Adipose tissue (tissue), 3 donors: ENCODE measurements around the gene COL23A1. TPM values are rescaled to one million over a fixed set of nuclear protein-coding genes. Genes with fewer than 3 reads are reported as not detected.
"Not testable (repeated sequence)": the region's sequence is repeated elsewhere in the genome, so short reads cannot be mapped to it uniquely, and the experiment has no call there.

ENCODE experiments used
- H3K27ac ChIP-seq: one replicate; pipeline ENCODE4 v1.5.1; 2013; ENCODE audit warnings: low read depth, low read length
- WGBS, 3 donors: extraction: QIAGEN DNeasy Blood & Tissue Kit; methylation state at CpG; one replicate each; pipeline ENCODE4 v1.1.7; 2013; 5-methylcytosine and 5-hydroxymethylcytosine counted together
- polyA plus RNA-seq, 3 donors: library from polyadenylated mRNA; stranded (reverse); fragments of 200-250 nt; gene quantifications; one replicate each; pipeline ENCODE4 v1.2.3, GENCODE V29; 2013
- donor health status: healthy with polysubstance abuse.
- donor health status: Bipolar disorder and iron deficiency.
- donor health status: healthy.

COL23A1 gene
- polyA plus RNA-seq, 3 donors = 0.07 to 0.85 (median 0.45) TPM

DNA sequence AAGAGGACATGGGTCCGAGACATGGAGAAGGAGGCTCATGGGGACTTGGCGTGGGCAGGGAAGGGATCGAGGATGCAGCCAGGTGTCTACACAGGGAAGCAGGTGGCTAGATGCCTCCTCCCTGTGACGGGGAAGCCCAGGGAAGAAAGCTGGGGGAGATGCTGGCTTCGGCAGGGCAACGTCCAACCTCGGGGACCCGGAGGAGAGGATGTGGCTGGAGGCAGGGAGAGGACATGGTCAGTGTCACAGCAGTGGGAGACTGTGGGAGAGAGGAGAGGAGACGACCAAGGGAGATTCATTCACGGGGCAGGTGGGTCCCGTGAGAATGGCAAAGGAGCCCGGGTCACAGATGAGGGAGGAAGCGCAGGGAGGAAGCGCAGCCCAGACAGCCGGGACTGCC is 284.4 kb downstream of the COL23A1 start:
- WGBS, 3 donors = 77 to 84% (median 78%) methylated on average over 15 of the region's 15 CpGs
- H3K27ac ChIP-seq = no peak overlapping the region

DNA sequence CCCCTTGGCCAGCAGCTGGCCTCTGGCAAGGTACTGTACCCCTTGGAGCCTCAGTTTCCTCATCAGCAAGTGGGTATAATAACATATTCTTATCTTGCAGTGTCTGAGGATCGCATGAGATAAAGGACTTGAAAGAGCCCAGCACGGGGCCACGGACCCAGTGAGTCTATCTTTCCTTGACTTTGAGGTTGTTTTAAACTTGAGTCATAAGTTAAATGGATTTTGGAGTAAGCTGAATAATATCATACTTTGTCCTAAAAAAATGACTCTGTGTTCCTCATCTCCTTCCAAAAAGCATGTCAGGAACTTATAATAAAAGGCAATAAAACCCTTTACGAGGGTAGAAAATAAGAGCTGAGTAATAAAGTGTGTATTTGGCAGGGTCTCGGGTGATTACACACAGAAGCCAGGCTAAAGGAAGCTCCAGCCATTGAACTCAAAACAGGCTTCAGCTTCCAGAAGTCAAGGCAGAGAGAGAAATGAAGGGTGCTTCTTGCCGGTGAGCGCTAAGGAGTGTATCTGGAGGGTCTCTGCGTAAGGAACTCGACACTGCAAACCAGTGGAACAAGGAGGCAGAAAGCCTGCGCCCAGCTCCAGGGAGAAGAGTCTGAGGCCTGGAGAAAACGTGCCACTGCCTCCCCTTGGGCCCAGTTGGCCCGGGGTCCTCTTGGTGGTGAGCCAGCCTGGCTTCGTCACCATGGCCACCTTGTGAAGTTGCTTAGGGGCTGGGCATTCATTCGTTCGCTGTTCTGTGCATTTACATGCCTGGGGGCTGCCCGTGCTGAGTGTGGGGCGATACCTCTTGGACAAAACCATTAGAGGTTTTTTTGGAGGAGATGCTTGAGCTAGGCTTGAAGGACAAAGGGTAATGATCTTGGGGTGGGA is 285.2 kb downstream of the COL23A1 start:
- WGBS, 3 donors = 83 to 84% (median 83%) methylated on average over 17 of the region's 17 CpGs
- H3K27ac ChIP-seq = no peak overlapping the region

DNA sequence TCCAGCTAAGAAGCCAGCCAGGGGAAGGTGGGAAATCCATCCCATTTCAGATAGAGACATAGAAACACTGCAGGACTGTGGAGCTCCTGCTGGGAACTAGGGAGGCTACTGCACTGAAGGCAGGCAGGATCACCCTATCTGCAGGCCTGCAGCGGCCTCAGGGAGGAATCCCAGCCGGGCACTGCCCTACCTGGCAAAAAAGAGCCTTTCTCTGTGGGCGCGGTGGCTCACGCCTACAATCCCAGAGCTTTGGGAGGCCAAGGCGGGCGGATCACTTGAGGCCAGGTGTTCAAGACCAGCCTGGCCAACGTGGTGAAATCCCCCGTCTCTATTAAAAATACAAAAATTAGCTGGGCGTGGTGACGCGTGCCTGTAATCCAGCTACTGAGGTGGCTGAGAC is 286.2 kb downstream of the COL23A1 start:
- H3K27ac ChIP-seq = no peak overlapping the region
- WGBS, 3 donors = 84 to 92% (median 85%) methylated on average over 12 of the region's 12 CpGs

DNA sequence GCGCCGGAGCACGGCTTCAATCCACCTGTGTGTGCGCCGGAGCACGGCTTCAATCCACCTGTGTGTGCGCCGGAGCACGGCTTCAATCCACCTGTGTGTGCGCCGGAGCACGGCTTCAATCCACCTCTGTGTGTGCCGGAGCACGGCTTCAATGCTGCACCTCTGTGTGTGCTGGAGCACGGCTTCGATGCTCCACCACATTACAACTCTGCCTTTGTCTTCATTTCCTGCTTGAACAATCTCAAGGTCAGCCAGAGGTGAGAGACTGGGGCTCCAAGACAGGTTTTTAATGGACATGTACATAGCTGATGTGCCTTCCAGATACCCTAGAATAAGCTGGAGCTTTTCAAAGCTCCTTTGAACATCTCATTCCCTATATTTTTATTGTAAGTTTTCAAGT is 287.9 kb downstream of the COL23A1 start:
- WGBS, 3 donors = 77 to 89% (median 89%) methylated on average over 16 of the region's 16 CpGs
- H3K27ac ChIP-seq = not testable (repeated sequence)

DNA sequence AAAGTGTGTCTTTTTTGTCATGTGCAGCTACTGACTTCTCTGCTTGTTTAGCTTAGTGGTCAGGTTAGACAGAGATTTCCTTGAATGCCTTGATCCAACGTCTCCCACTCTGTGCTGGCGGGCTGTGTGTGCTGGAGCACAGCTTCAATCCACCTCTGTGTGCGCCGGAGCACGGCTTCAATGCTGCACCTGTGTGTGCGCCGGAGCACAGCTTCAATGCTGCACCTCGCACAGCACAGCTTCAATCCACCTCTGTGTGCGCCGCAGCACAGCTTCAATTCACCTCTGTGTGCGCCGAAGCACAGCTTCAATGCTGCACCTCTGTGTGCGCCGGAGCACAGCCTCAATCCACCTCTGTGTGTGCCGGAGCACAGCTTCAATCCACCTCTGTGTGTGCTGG is 288.6 kb downstream of the COL23A1 start:
- H3K27ac ChIP-seq = no peak overlapping the region
- 92 to 97% (median 93%) methylated on average over 10 to 15 of the region's 15 CpGs for WGBS, 3 donors

DNA sequence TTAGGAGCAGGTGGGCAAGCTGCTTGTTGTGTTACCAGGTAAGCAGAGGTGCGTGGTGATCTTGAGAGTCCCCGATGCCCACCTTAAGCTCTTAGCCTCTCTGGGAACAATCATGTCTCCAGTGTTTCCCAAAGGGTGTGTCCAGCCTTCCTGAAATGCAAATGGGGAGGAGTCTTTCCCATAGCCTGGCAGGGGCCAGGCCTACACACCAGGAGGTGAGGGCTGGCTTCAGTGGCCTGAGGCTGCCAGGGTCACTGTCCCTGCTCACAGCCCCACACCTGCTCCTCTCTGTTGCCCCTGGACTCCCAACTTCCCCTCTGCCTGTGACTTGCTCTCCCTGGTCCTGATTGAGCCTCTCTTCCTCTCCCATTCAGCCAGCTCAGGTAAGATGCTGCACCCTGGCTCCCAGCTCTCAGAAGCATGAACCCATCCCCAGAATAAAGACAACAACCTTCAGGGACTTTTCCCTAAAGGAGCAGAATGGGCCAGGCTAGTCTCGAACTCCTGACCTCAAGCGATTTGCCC is 291.8 kb downstream of the COL23A1 start:
- no peak overlapping the region for H3K27ac ChIP-seq
- WGBS, 3 donors = 92 to 99% (median 95%) methylated on average over 4 of the region's 4 CpGs

DNA sequence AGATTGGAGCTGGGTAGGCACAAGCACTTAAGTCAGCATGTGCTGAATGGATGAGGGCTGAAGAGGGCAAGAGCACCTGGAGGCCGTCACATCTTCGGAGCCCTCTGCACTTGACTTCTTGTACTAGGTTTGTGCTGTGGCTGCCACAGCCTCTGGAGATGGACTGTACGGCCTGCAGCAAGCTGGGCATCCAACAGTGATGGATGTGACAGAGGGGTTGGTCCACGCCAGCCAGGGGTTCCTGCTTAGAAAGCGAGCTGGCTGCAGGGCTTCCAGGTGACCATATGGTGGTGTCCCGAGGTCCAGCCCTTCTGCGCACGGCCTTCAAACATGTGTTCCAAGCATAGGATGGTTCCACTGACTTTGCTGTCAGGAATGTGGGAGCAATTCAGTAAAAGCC is 292.4 kb downstream of the COL23A1 start:
- WGBS, 3 donors = 58 to 83% (median 70%) methylated on average over 8 of the region's 8 CpGs
- H3K27ac ChIP-seq = no peak overlapping the region

DNA sequence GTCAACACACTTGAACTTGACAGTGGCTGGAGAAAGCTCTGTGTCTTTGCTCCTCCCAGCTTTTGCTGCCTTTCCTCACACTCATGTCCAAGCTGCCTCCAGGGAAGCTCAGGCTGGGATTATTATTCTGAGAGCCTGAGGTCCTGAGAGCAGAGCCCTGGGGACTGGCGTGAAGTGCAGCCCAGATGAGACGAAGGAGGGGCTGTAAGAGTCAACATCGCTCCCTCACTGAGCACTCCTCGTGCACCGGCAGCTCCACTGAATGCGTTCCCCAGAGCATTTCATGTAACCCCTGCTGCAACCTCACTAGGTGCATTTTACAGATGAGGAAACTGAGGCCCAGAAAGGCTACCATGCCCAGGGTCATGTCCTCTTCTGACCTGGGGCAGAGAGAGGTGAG is 294.1 kb downstream of the COL23A1 start:
- H3K27ac ChIP-seq = no peak overlapping the region
- 61 to 79% (median 68%) methylated on average over 6 of the region's 6 CpGs for WGBS, 3 donors

DNA sequence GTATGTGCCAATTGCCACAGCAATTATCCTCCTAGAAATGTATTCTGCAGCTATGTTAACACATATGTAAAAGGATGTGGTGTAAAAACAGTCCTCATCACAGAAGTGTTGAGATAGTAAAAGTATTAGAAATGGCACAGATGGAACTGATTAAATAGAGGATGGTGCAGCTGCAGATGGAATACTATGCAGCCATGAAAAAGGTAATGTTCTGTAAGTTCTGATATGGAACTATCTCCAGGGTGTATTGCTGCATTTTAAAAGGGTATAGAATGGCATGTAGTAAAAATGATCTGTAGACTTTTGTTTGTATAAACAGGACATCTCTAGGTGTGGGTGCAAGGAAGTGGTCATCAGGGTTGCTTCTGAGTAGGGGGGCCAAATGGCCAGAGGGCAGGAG is 294.6 kb downstream of the COL23A1 start:
- no peak overlapping the region for H3K27ac ChIP-seq

DNA sequence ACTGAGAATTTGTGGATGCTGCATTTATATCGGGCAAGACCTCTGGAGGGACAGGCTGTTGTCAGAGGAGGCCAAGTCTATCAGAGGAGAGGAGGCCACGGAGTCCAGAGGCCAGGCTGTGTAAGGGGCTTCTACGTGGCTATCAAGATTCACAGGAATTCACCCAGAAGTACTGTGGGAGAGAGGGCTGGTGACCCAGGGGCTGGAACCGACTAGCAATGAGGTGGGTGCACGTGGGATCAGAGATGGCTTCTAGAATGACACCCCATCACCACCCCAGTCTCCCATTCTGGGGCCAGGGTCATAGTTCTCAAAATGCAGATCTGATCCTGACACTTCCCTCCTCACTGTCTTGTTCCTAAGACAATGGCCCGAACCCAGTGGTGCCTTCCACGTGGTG is 296.4 kb downstream of the COL23A1 start:
- 76 to 83% (median 78%) methylated on average over 7 of the region's 7 CpGs for WGBS, 3 donors

DNA sequence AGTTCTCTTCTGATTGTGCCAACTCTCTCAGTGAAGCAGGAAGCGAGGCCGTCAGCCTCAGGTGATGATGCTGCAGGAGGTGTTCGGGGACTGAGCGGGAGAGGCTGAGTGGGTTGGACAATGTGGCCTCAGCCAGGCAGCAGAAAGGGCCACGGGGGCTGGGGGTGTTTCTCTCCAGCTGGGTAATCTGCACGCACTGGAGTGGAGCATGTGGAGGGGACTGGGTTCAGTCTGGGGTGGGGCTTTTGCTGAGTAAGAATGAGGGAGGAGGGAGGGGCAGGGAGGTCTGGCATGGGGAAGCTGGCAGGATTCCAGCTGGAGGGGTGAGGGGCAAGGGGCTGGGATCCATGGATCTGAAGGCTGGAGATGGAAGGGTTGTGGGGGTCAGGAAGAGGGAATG is 296.8 kb downstream of the COL23A1 start:
- WGBS, 3 donors = 31 to 61% (median 56%) methylated on average over 6 of the region's 6 CpGs
- H3K27ac ChIP-seq = no peak overlapping the region

More for the DNA sequence above, 296.4 kb downstream of the COL23A1 start:
- no peak overlapping the region for H3K27ac ChIP-seq

DNA sequence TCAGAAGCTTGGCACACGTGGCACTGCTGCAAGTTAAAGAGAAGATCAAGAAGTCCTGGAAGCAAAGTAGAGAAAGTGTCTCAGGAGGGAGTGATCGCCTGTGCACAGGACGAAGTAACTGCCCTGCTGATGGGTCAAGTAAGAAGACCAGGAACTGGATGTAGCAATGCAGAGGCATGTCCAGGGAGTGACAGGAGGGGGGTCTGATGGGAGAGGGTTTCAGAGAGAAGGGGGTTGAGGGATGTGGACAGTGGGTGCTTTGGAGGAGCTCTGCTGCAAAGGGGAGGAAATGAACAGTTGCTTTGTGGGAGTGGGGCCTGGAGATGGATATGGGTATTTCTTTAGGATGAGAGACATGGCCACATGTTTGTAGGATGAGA is 297.4 kb downstream of the COL23A1 start:
- no peak overlapping the region for H3K27ac ChIP-seq
- 71 to 90% (median 89%) methylated on average over 3 of the region's 3 CpGs for WGBS, 3 donors

DNA sequence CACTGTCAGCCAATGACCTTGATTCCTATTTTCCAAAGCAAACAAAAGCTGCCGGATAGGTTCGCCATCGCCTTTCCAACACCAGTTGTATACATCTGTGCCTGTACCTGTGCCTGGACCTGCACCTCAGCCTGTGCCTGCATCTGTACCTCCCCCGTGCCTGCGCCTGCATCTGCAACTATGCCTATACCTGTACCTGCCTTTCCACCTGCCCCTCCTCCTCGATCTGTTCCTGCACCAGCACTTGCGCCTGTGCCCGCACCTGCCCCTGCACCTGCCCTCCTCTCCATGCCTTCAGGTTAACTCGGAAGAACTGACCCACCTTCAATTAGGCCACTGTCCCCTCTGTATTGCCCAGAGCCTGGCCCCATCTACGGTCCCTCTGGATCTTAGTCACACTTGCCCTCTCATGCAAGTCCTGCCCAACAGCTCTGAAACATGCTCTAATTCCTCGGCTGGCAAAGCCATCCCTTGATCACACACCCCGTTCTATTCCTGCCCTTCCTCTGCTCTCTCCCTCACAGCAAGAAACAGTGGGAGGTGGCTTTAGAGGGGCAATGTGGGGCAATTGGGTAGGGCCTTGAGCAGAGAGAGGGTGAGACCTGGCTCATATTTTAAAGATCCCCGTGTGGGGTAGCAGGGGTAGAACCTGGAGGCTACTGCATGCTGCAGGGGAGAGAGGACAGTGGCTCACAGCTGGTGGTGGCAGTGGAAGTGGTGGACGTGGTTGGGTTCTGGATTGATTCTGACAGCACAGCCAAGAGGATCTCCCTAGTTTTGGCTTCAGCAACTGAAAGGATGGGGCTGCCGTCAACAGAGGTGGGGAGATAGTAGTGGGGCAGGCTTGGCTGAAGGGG is 298.0 kb downstream of the COL23A1 start:
- 73 to 90% (median 88%) methylated on average over 15 of the region's 15 CpGs for WGBS, 3 donors
- no peak overlapping the region for H3K27ac ChIP-seq

DNA sequence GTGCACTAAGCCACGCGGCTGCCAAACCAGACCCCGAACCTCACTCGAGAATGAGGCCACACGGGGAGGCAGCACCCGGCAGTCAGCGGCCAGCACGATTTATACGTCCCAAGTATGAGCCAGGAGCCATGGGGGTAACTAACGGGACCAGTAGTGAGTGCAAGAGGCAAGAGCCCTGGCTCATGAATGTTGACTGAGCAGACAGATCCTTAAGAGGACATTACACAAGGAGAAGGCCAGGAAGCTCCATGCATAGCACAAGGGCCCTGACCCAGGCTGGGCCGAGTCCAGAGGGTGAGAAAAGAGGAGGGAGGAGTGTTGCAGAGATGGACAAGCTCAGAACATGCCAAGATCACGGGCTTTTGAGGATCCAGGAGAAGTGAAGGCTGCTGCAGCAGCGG is 299.0 kb downstream of the COL23A1 start:
- 62 to 74% (median 72%) methylated on average over 13 of the region's 13 CpGs for WGBS, 3 donors
- no peak overlapping the region for H3K27ac ChIP-seq

DNA sequence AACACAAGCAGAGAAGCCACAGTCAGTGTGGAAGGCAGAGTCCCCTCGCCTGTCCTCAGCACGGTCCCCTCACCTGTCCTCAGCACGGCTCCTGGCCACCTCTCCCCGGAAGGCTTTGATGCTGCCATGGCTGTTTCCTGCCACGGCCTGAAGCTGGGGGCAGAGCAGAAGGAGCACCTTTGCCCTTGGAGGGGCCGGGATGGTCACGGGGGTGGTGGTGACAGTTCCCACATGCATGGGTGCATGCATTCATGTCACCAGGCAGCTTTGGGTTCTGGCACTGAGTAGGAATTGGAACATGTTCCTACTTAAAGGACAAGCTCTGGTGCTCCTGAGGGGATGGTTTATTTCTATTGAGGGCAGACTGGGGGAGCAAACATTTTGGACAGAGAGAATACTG is 299.8 kb downstream of the COL23A1 start:
- H3K27ac ChIP-seq = no peak overlapping the region
- 67 to 90% (median 81%) methylated on average over 7 of the region's 7 CpGs for WGBS, 3 donors

DNA sequence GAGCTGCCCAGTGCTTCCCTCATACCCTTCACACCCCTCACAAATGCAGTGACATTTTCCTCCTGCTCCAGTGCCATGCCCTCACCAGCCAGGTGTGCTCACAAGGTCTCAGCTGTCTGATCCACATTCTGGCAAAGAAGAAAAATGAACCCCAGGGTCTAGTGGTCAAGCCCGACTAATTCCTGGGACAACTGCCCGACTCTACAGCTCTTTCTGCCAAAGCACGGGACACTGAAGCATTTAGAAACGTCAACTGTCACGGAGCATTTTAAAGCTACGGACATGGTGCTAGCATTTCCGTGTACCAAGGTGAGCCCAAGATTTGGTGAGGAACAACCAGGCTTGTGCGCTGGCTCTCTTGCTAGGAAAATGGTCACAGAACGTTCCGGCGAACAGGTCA is 300.8 kb downstream of the COL23A1 start:
- 62 to 75% (median 71%) methylated on average over 11 of the region's 11 CpGs for WGBS, 3 donors
- no peak overlapping the region for H3K27ac ChIP-seq

DNA sequence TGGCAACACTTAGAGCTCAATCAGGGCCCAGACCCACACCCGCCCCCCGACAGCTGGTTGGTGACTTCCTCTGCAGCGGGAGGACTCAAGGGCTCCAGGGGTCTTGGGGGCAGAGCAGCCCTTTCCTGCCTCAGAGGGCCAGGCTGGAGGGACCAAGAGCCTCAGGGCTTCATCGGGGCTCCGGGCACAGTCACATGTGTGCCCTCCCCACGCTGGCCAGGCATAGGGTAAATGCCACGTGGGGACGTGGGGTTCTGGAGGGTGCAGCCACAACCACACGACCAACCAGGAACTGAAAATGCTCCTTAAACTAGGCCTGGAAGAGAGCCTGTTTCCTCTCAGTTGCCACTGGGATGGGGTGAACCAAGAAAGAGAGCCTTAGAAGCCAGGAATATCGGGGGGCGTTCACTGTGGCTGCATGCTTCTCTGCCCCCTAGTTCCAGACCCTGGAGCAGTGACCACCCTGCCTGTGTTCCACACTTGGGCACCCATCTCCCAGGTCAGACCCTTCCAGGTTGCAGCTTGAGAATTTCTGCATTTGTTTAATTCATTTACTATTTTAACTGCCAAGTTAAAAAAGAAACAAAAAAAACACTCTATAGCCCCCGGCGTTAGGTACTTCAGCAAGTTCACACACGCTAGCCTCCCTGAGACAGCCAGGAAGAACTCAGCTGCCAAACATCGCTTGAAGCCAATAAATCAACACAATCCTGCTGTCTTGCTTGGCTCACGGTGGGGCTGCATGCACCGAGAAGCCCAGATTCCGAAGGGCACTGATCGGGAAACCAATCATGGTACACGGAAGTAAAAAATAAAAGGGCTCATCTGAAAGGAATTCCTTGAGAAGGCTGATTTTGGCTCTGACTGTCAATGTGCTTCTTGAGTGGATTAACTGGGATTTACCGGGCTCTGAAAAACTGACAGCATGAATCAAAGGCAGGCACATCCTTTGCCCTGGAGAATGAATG is 301.5 kb downstream of the COL23A1 start:
- no peak overlapping the region for H3K27ac ChIP-seq
- WGBS, 3 donors = 54 to 64% (median 55%) methylated on average over 21 of the region's 21 CpGs

DNA sequence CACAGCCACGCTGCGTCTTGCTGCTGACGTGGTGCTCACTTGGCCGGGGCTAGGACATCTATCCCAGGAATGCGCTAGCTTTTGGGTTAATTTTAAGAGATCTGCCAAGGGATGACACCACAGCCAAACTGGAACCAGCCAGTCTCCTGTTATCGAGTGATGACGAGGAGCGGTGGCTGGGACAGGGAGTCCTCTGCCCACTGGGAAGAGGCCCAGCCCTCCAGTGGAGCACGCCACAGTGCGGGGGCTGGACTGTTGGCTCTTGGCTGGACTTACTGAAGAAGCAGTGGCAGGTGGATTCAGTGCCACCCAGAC is 302.4 kb downstream of the COL23A1 start:
- WGBS, 3 donors = 77 to 86% (median 85%) methylated on average over 10 of the region's 10 CpGs
- no peak overlapping the region for H3K27ac ChIP-seq
